Panc1 (cell line): Measurements from ENCODE around the gene IFIH1.

ENCODE experiments used
- CTCF ChIP-seq: fragments of 450-650 bp; IDR thresholded peaks from 2 replicates; pipeline ENCODE4 v1.5.1; 2017; ENCODE audit warnings: mild to moderate bottlenecking
- POLR2AphosphoS5 ChIP-seq: IDR thresholded peaks from 2 replicates; pipeline ENCODE4 v1.6.1; 2012; ENCODE audit warnings: mild to moderate bottlenecking, low read depth, low read length, moderate library complexity
- REST ChIP-seq, 2 experiments: IDR thresholded peaks; 2 replicates each; pipeline ENCODE4 v1.6.1; 2011 to 2012; ENCODE audit warnings: low read depth in 2 of 2, control low read depth in 1 of 2, low read length in 1 of 2, mild to moderate bottlenecking in 1 of 2, moderate library complexity in 1 of 2; ENCODE audit not compliant: insufficient read depth in 1 of 2
- SIN3A ChIP-seq: IDR thresholded peaks from 2 replicates; pipeline ENCODE4 v1.6.1; 2012; ENCODE audit warnings: low read depth, mild to moderate bottlenecking, low read length, moderate library complexity, borderline replicate concordance; ENCODE audit not compliant: insufficient read depth

GRCh38 chr2:162241571-162241970 lies 76.9 kb downstream of the IFIH1 start:
- no peak for TF ChIP-seq CTCF
- TF ChIP-seq REST (IDR thresholded peaks at IDR 0.05; ENCODE audit: insufficient read depth in 1 of 2, low read depth in 2 of 2, low read length in 1 of 2): no peak
- TF ChIP-seq POLR2AphosphoS5: no peak
- TF ChIP-seq SIN3A: no peak
